Stimulated activated CD8-positive, alpha-beta memory T cell treated with anti-CD3 and anti-CD28 coated beads, Interleukin-7, amount 100 ng/mL, for 24 hours (primary cell): ENCODE data around the gene PDCL3.

ENCODE experiments used
- DNase-seq: peaks from one replicate; pipeline ENCODE4 v3.0.0-alpha.2; 2020; ENCODE audit warnings: low read depth

Gene PDCL3

GRCh38 chr2:100612388-100613000 is 49.7 kb downstream of the PDCL3 start:
- no peak for DNase-seq

- DNase-seq: no peak
Measured at GRCh38 chr2:100613719-100614118, 50.9 kb downstream of the PDCL3 start.

GRCh38 chr2:100614455-100615000 is 51.7 kb downstream of the PDCL3 start:
- no peak for DNase-seq

GRCh38 chr2:100615471-100615870 is 52.7 kb downstream of the PDCL3 start:
- no peak for DNase-seq

GRCh38 chr2:100615886-100616285 is 53.1 kb downstream of the PDCL3 start:
- DNase-seq: no peak

- DNase-seq: no peak
Measured at GRCh38 chr2:100616841-100617390, 54.1 kb downstream of the PDCL3 start.

GRCh38 chr2:100619951-100620350 is 57.2 kb downstream of the PDCL3 start:
- no peak for DNase-seq

- DNase-seq: no peak
Measured at GRCh38 chr2:100620481-100620880, 57.7 kb downstream of the PDCL3 start.

GRCh38 chr2:100621371-100621951 is 58.7 kb downstream of the PDCL3 start:
- no peak for DNase-seq

GRCh38 chr2:100623033-100623715 is 60.4 kb downstream of the PDCL3 start:
- DNase-seq: no peak

- DNase-seq: no peak
Measured at GRCh38 chr2:100623930-100624329, 61.1 kb downstream of the PDCL3 start.

- DNase-seq: no peak
Measured at GRCh38 chr2:100624536-100624935, 61.7 kb downstream of the PDCL3 start.

- DNase-seq: no peak
Measured at GRCh38 chr2:100625717-100626116, 62.9 kb downstream of the PDCL3 start.
